GM18508 (cell line): ENCODE data around the gene OGFOD2.

Source experiments
- ATAC-seq: cut with Tn5 transposase; IDR thresholded peaks from one replicate; pipeline ENCODE4 v1.9.1; 2021; ENCODE audit warnings: moderate number of reproducible peaks; ENCODE audit not compliant: insufficient read depth, unreplicated experiment

The OGFOD2 gene

GRCh38 chr12:122974274-122974891, 661 bp upstream of the OGFOD2 start:
- peak; percentile 60 for ATAC-seq

GRCh38 chr12:122975790-122976647, 975 bp downstream of the OGFOD2 start:
- ATAC-seq = no peak

- ATAC-seq = no peak
These were observed 1.6 kb downstream of the OGFOD2 start for GRCh38 chr12:122976648-122976975.

- no peak for ATAC-seq
These were observed 2.1 kb downstream of the OGFOD2 start for GRCh38 chr12:122977153-122977552.

- ATAC-seq = no peak
These were observed 2.8 kb downstream of the OGFOD2 start for GRCh38 chr12:122977655-122978392.

GRCh38 chr12:122978507-122978955, 3.5 kb downstream of the OGFOD2 start:
- ATAC-seq = no peak

GRCh38 chr12:122979001-122979907, 4.2 kb downstream of the OGFOD2 start:
- no peak for ATAC-seq

GRCh38 chr12:122979908-122980182, 4.8 kb downstream of the OGFOD2 start:
- ATAC-seq = no peak

GRCh38 chr12:122980183-122981035, 5.4 kb downstream of the OGFOD2 start, which contains the start of gene ARL6IP4:
TSS of gene ARL6IP4 (plus strand) at chr12:122980681. CDS start at chr12:122981140, 459 bp downstream.
- ATAC-seq = no peak

GRCh38 chr12:122981036-122981471, 6.0 kb downstream of the OGFOD2 start:
- ATAC-seq = no peak

- ATAC-seq = no peak
These were observed 6.8 kb downstream of the OGFOD2 start for GRCh38 chr12:122981587-122982476.

- ATAC-seq = no peak
These were observed 7.4 kb downstream of the OGFOD2 start for GRCh38 chr12:122982477-122982815.

GRCh38 chr12:122982963-122983788, 8.1 kb downstream of the OGFOD2 start:
- ATAC-seq = no peak

GRCh38 chr12:122983789-122984515, 8.9 kb downstream of the OGFOD2 start:
- no peak for ATAC-seq

GRCh38 chr12:122984612-122985337, 9.7 kb downstream of the OGFOD2 start:
- ATAC-seq = no peak
